Lung (tissue), 12 donors: ENCODE data around the gene HEG1. TPM values are rescaled to one million over a fixed set of nuclear protein-coding genes. Genes with fewer than 3 reads are reported as not detected.

Source experiments
- ATAC-seq: fragments of 200-7000 bp; cut with Tn5 transposase; one replicate; pipeline ENCODE4 v1.9.1; 2020; ENCODE audit warnings: moderate number of reproducible peaks; ENCODE audit not compliant: insufficient read depth, low FRiP score
- DNase-seq, 3 donors: peaks; one replicate each; pipeline ENCODE4 v3.0.0-alpha.2; 2013 to 2017
- H3K27ac ChIP-seq, 2 donors: one replicate each; pipeline ENCODE4 v1.5.1; 2013; ENCODE audit warnings: mild to moderate bottlenecking in 2 of 2, moderate library complexity in 2 of 2, control low read depth in 1 of 2, inconsistent platforms in 1 of 2, low read depth in 1 of 2, low read length in 1 of 2
- H3K27me3 ChIP-seq, 3 donors: one replicate each; pipeline ENCODE4 v1.5.1; 2013; ENCODE audit warnings: low read length in 2 of 3; ENCODE audit not compliant: control insufficient read depth in 3 of 3, insufficient read depth in 3 of 3
- H3K36me3 ChIP-seq, 4 donors: one replicate each; pipeline ENCODE4 v1.5.1; 2013; ENCODE audit warnings: low read length in 4 of 4, mild to moderate bottlenecking in 1 of 4, moderate library complexity in 1 of 4; ENCODE audit not compliant: control insufficient read depth in 4 of 4, insufficient read depth in 4 of 4
- H3K4me1 ChIP-seq, 5 donors: one replicate each; pipeline ENCODE4 v1.5.1; 2013; ENCODE audit warnings: low read length in 5 of 5, mild to moderate bottlenecking in 2 of 5, moderate library complexity in 1 of 5; ENCODE audit not compliant: control insufficient read depth in 5 of 5, insufficient read depth in 5 of 5
- H3K4me3 ChIP-seq: one replicate; pipeline ENCODE4 v1.5.1; 2013; ENCODE audit warnings: mild to moderate bottlenecking, control low read depth, moderate library complexity
- H3K9ac ChIP-seq, 2 donors: one replicate each; pipeline ENCODE4 v1.5.1; 2013; ENCODE audit warnings: low read length in 2 of 2, control low read depth in 1 of 2; ENCODE audit not compliant: insufficient read depth in 1 of 2
- H3K9me3 ChIP-seq, 4 donors: one replicate each; pipeline ENCODE4 v1.5.1; 2013; ENCODE audit warnings: low read length in 3 of 4, mild to moderate bottlenecking in 1 of 4, moderate library complexity in 1 of 4; ENCODE audit not compliant: control insufficient read depth in 4 of 4, insufficient read depth in 3 of 4
- WGBS, 2 donors: extraction: QIAGEN DNeasy Blood & Tissue Kit; methylation state at CpG; one replicate each; pipeline ENCODE4 v1.1.7; 2013; 5-methylcytosine and 5-hydroxymethylcytosine counted together
- polyA plus RNA-seq, 2 donors: library from polyadenylated mRNA; stranded (reverse); fragments of 200-250 nt; gene quantifications; one replicate each; pipeline ENCODE4 v1.2.1, GENCODE V29; 2013
- total RNA-seq, 2 donors: library from RNA; depleted of rRNA in 1 of 2; stranded (reverse); fragments of >200 nt in 1 of 2; gene quantifications; one replicate each; pipeline ENCODE4 v1.2.1, GENCODE V29; 2014 to 2021
- TF ChIP-seq, protein P1 (sequence below): IDR thresholded peaks from 2 replicates; pipeline ENCODE4 v1.5.1; 2012; ENCODE audit warnings: mild to moderate bottlenecking; ENCODE audit errors: control extremely low read depth, extremely low read depth
- donor health status: control.
- donor health status: control.
- donor health status: Bipolar disorder and iron deficiency.
- donor health status: healthy.
- donor health status: DM: yes; HTN: yes; CAD: no.

The HEG1 gene
- total and polyA plus RNA-seq, 4 donors = 18.0 to 115 (median 65.7) TPM

DNA sequence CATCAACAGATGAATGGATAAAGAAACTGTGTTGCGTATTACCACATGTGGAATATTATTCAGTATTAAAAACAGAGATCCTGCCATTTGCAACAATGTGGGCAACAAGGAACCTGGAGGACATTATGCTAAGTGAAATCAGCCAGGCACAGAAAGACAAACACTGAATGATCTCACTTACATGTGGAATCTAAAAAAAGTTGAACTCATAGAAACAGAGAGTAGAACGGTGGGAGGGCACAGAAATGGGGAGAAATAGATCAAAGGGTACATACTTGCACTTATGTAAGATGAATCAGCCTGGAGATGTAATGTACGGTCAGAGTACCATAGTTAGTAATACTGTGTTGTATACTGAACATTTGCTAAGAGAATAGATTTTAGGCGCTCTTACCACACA, 91.4 kb downstream of the HEG1 start:
- H3K4me1 ChIP-seq = peaks cover 0 to 7% (median 3%) of the 10 kb centered on the region in 5 donors
- H3K27me3 ChIP-seq = no peaks in the 10 kb centered on the region
- DNase-seq = no peak
- no peak overlapping the region for H3K4me3 ChIP-seq
- no peak overlapping the region for H3K27ac ChIP-seq
- TF ChIP-seq, protein P1, sequence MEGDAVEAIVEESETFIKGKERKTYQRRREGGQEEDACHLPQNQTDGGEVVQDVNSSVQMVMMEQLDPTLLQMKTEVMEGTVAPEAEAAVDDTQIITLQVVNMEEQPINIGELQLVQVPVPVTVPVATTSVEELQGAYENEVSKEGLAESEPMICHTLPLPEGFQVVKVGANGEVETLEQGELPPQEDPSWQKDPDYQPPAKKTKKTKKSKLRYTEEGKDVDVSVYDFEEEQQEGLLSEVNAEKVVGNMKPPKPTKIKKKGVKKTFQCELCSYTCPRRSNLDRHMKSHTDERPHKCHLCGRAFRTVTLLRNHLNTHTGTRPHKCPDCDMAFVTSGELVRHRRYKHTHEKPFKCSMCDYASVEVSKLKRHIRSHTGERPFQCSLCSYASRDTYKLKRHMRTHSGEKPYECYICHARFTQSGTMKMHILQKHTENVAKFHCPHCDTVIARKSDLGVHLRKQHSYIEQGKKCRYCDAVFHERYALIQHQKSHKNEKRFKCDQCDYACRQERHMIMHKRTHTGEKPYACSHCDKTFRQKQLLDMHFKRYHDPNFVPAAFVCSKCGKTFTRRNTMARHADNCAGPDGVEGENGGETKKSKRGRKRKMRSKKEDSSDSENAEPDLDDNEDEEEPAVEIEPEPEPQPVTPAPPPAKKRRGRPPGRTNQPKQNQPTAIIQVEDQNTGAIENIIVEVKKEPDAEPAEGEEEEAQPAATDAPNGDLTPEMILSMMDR = no peak
- 76 to 85% methylated on average over 4 of the region's 4 CpGs for WGBS, 2 donors
- H3K9me3 ChIP-seq = no peaks in the 10 kb centered on the region
- no peak for ATAC-seq
- H3K9ac ChIP-seq = no peak overlapping the region
- H3K36me3 ChIP-seq = peaks cover 0 to 9% (median 7%) of the 10 kb centered on the region in 4 donors

DNA sequence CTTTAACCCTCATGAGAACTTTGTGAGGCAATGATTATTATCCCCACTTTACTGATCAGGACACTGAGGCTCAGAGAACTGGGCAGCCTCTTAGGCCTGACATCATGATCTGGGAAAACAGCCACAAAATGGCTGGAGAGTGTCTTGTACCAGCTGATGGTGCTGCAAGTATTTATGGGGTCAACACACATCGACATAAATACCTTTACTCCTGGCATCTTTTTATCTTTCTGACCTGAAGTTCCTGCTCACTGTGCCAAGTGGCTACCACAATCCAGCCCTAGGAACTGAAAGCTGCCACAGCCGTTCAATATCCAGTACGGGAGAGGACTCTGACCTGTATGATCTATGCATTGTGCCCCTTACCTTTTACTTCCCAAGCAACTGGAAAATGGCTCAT, 92.0 kb downstream of the HEG1 start:
- 41 to 43% methylated on average over 3 of the region's 3 CpGs for WGBS, 2 donors
- Histone ChIP-seq H3K36me3 (peaks cover 0 to 9% (median 3%) of the 10 kb centered on the region in 4 donors), H3K9me3 (no peaks in the 10 kb centered on the region), H3K27me3 (no peaks in the 10 kb centered on the region), H3K4me1 (peaks cover 0 to 7% (median 3%) of the 10 kb centered on the region in 5 donors), H3K27ac (no peak overlapping the region), H3K9ac (no peak overlapping the region), H3K4me3 (no peak overlapping the region)
- TF ChIP-seq, protein P1 = no peak
- ATAC-seq = no peak
- no peak for DNase-seq

DNA sequence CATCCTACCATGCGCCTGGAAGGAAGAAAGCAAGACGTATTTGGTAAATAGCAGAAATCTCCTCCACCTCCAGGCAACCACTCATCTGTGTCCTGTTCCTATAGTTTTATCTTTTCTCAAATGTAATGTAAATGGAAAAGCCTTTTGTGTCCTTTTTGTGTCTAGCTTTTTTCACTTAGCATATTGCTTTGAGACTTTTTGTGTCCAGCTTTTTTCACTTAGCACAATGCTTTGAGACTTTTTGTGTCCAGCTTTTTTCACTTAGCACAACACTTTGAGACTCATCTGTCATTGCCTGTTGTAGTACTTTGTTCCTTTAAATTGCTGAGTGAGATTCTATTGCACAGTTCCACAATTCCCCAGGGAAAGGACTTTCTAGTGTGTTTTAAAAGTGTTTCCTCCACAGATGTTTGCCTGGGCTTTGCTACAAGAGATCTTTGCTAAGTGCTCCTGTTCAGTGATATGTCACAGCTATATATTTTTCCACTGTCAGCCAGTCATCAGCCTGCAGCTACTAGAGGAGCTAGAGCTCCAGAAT, 93.3 kb downstream of the HEG1 start:
- H3K4me3 ChIP-seq = no peak overlapping the region
- ATAC-seq (no peak), DNase-seq (no peak)
- no peak overlapping the region for H3K9ac ChIP-seq
- WGBS, 2 donors = 91 to 95% methylated on average over 2 of the region's 2 CpGs
- H3K9me3 ChIP-seq = no peaks in the 10 kb centered on the region
- H3K36me3 ChIP-seq = no peaks in the 10 kb centered on the region
- TF ChIP-seq, protein P1 = no peak
- H3K27ac ChIP-seq = no peak overlapping the region
- peaks cover 0 to 5% (median 0%) of the 10 kb centered on the region in 5 donors for H3K4me1 ChIP-seq
- H3K27me3 ChIP-seq = no peaks in the 10 kb centered on the region

DNA sequence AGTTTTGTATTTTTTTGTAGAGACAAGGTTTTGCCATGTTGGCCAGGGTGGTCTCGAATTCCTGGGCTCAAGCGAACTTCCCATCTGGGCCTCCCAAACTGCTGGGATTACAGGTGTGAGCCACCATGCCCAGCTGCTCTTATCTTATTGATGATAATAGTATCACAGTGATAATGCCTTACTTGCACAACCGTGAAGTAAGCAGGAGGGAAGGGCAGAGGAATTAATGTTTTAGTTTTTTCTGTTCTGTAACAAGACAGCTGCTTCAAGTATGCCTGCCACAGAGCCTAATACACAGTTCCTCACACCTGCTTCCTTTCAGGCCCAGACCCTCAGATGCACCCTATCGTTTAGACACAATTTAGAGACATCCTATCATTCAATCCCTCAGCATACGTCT, 95.1 kb downstream of the HEG1 start:
- Histone ChIP-seq H3K9ac (no peak overlapping the region), H3K4me1 (peaks cover 0 to 5% (median 0%) of the 10 kb centered on the region in 5 donors), H3K9me3 (no peaks in the 10 kb centered on the region), H3K27ac (no peak overlapping the region), H3K36me3 (no peaks in the 10 kb centered on the region), H3K4me3 (no peak overlapping the region), H3K27me3 (no peaks in the 10 kb centered on the region)
- TF ChIP-seq, protein P1 = no peak
- WGBS, 2 donors = 68 to 78% methylated on average over 5 of the region's 5 CpGs
- no peak for DNase-seq
- no peak for ATAC-seq
